Vagina (tissue), 2 donors: ENCODE measurements around the gene NUCKS1.

ENCODE experiments used
- POLR2A ChIP-seq, 2 donors: fragments of 450-650 bp; IDR thresholded peaks; one replicate each; pipeline ENCODE4 v1.6.1; 2017; ENCODE audit warnings: antibody characterized with exemption in 2 of 2, mild to moderate bottlenecking in 2 of 2, moderate library complexity in 2 of 2
- POLR2AphosphoS5 ChIP-seq, 2 donors: sonication (generic); formaldehyde crosslinking; IDR thresholded peaks; one replicate each; pipeline ENCODE4 v1.9.0; 2017; ENCODE audit warnings: antibody characterized with exemption in 2 of 2, mild to moderate bottlenecking in 2 of 2, low read depth in 1 of 2; ENCODE audit not compliant: insufficient read depth in 1 of 2

- TF ChIP-seq POLR2A (IDR thresholded peaks at IDR 0.05) (no peak), POLR2AphosphoS5 (IDR thresholded peaks at IDR 0.05; ENCODE audit: insufficient read depth in 1 of 2, low read depth in 1 of 2) (no peak)
Measured at GRCh38 chr1:205719762-205720161, 30.2 kb downstream of the NUCKS1 start.
